ENCODE results near the gene MTERF4.

MTERF4 gene

GRCh38 chr2:241062389-241063092, 39.5 kb downstream of the MTERF4 start:
- no peak for DNase-seq
- TF ChIP-seq POLR2A (IDR thresholded peaks at IDR 0.05; ENCODE audit: low read length) = no peak
- no peak for TF ChIP-seq GATA1 (IDR thresholded peaks at IDR 0.05; ENCODE audit: low read depth, low read length)

DNA sequence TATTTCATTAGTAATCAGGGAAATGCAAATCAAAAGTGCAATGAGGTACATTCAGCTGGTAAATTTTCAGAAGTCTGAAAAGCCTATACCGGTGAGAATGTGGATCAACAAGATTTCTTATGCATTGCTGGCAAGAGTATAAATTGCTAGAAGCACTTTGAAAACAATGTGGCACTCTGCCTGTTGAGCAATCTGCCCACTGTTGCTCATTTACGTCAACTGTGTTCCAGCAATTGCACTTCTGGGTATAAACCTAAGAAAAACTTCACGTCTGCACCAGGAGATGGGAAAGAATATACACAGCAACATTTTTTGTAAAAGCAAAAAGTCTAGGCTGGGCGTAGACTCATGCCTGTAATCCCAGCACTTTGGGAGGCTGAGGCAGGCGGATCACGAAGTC, 40.8 kb downstream of the MTERF4 start:
- no peak for TF ChIP-seq GATA1 (IDR thresholded peaks at IDR 0.05; ENCODE audit: low read depth, low read length)
- no peak for TF ChIP-seq POLR2A (IDR thresholded peaks at IDR 0.05; ENCODE audit: low read length)
- no peak for DNase-seq

DNA sequence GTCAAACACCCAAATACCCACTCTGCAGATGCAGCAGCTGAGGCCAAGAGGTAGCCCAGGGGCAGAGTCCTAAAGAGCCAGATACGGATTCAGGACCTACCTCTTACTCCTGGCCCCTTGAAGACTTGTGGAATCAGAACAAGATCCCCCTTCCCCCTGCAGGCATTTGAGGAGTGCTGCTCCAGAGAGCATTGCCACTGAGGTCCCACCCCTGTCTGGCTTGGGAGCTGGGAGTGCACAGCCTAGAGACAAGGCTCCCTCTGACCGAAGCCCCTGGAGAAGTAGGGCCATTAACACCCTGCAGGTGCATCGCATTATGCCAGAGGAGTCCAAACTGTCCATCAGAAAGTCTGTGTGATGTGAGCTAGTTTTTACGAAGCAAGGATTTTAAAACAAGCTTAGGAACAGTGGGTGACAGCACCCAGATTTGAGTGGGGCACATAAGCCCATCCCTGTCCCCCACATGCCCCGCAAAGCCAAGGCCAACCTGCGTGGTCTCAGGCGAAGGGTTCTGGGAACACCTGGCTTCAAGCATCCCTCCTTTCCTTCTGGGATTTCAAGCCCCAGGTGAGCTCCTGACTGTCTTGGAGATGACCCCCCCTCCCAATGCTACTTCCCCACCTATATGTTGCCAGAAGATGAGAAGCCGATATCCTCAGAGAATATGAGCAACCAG, 48.4 kb downstream of the MTERF4 start:
- TF ChIP-seq POLR2A (IDR thresholded peaks at IDR 0.05; ENCODE audit: low read length) (no peak), GATA1 (IDR thresholded peaks at IDR 0.05; ENCODE audit: low read depth, low read length) (no peak)
- no peak for DNase-seq

- DNase-seq = no peak
- TF ChIP-seq POLR2A (IDR thresholded peaks at IDR 0.05; ENCODE audit: low read length) (no peak), GATA1 (IDR thresholded peaks at IDR 0.05; ENCODE audit: low read depth, low read length) (no peak)
Observed at GRCh38 chr2:241052677-241053360, 49.3 kb downstream of the MTERF4 start.

DNA sequence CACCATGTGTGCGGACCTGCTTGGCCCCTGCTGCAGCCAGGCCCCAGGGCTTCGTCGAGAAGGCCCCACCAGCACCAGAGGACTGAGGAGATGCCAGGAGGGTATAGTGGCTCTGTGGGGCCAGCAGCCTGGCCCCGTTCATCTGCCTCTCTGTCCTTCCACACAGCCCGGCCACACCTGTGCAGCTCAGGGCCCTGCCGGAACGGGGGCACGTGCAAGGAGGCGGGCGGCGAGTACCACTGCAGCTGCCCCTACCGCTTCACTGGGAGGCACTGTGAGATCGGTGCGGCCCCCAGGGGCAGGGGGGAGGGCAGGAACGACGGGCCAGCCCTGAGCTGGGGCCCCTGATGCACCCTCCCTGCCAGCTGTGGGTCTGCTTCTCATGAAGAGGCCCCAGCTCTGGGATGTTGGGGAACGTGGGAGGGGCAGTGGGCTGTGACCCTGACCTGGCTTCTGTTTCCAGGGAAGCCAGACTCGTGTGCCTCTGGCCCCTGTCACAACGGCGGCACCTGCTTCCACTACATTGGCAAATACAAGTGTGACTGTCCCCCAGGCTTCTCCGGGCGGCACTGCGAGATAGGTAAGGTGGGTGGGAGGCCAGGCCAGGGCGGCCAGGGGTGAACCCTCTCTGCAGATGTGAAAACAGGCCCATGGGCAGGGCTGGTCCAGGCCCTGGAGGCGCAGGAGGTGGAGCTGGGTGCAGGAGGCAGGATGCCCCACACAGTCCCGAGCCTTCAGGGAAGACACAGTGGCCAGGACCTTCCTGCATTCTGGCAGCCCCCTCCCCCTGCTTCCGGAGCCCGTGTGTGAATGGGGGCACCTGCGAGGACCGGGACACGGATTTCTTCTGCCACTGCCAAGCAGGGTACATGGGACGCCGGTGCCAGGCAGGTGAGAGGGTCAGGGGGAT, 50.3 kb downstream of the MTERF4 start:
- TF ChIP-seq POLR2A (IDR thresholded peaks at IDR 0.05; ENCODE audit: low read length) = no peak

DNA sequence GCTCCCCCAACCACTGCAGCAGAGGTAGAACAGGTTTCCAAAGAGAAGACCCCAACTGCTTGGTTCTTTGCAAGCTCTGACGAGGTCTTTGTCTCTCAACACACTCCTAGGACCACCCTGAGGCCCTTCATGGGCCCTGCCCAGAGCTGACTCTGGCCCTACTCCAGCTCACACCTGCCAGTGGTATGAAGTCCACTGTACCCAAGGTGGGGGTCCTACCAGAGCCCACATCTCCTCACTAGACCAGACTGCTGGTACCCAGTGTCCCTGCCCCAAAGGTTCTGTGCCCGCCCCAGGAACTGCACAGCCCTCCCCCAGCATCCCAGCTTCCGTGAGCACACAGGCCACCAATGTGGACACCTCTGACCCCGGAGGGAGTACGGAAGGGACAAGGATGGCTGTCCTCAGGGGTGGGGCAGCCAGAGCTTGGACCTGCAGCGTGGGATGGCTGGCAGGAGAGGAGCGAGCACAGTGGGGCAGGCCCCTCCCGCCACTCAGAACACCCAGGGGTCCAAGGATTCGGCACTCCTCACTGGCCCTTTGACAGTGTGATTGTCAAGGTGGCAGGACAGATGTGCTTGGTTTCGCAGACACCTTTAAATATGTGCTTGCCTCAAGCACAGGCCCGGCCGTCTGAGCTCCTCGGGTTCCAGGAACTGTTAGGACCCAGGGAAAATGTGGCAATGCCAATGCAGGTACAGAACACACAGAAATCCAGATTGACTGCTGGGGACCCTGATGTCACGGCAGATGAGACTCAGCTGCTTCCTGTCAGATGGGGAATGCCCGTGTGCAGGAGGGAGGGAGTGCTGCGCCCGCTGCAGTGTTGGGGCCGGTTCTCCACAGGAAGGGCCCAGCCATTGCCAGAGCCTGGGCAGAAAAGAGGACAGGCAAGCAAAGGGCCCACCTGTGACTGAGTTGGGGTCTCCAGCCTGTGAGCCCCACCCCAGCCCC, 51.2 kb downstream of the MTERF4 start:
- TF ChIP-seq POLR2A (IDR thresholded peaks at IDR 0.05; ENCODE audit: low read length) (no peak), GATA1 (IDR thresholded peaks at IDR 0.05; ENCODE audit: low read depth, low read length) (no peak)
- DNase-seq = no peak

More for the DNA sequence above, 50.3 kb downstream of the MTERF4 start:
- DNase-seq = no peak

DNA sequence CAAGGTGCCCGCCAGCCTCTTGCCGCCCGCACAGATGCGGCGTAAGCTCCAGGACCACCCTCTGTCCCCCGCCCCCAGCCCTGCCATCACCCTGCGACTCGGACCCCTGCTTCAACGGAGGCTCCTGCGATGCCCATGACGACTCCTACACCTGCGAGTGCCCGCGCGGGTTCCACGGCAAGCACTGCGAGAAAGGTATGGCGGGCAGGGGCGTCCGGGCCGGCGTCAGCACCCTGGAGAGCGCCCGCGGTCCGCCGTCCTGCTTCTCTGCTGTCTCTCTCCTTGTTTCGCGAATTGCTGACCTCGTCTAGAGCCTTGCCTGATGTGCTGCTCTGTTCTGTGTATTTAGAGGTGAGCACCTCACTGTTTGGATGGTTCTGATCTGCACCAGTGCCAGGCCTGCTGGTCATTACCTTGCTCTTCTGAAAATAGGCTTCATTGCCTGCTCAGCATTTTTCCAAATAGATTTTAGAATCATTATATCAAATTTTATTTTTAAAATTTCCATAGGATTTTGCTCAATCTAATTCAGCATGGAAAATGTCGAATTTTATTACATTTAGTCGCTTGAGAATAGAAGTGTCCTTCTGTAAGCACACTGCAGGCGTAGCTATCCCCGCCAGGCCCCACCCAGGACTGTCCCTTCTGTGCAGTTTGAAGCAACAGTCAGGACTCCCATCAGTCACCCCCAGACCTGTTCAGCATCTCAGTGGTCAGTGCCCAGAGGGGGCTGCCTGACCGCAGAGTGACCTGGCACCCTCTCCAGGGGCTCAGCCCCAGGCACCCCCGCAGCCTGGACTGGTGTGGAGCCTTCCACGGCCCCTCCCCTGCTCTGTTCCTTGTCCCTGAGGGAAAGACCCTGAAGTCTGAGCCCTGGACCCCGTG, 52.1 kb downstream of the MTERF4 start:
- DNase-seq = peak; percentile 27 to 34
- TF ChIP-seq GATA1 (IDR thresholded peaks at IDR 0.05; ENCODE audit: low read depth, low read length) (no peak), POLR2A (IDR thresholded peaks at IDR 0.05; ENCODE audit: low read length) (no peak)

DNA sequence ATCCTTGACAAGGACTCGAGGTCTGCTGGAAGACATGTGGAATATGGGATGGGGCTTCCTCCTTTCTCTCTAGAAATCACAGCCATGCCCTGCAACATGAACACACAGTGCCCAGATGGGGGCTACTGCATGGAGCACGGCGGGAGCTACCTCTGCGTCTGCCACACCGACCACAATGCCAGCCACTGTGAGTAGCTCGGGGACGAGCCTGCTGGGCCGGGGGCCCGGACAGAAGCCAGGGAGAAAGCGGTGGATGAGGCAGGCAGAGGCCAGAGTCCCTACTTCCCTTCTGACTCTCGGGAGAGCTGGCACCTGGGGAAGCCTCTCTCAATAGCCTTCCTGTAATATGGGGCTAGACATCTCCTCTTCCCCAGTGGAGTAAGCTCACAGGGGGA, 53.1 kb downstream of the MTERF4 start:
- TF ChIP-seq POLR2A (IDR thresholded peaks at IDR 0.05; ENCODE audit: low read length) (no peak), GATA1 (IDR thresholded peaks at IDR 0.05; ENCODE audit: low read depth, low read length) (no peak)

DNA sequence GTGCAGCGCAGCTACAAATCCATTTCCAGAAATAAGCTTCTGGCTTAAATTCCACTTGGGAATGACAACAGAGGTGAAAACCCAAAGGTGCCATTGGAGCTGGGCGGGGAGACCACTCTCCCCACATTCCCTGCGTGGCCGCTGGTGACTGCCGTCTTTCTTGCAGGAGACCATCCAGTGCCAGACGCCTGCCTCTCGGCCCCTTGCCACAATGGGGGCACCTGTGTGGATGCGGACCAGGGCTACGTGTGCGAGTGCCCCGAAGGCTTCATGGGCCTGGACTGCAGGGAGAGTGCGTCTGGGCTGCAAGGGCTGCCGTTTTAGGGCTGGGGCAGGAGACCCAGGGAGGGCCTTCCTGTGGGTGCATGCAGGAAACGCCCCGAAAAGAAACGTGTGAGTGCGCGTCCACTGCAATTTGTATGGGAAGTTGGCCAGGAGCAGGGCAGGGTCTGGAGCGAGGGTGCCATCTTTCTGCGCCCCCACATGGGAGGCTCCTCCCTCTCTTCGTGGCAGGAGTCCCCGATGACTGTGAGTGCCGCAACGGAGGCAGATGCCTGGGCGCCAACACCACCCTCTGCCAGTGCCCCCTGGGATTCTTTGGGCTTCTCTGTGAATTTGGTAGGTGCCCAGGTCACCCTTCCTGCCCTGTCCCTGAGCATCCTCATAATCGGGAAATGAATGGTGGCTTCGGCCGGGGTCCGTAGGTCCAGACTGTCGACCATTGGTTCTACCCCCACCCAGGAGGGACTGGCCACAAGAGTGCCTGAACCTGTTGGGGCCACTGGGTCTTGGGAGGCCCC, 53.7 kb downstream of the MTERF4 start:
- TF ChIP-seq POLR2A (IDR thresholded peaks at IDR 0.05; ENCODE audit: low read length) = no peak
- TF ChIP-seq GATA1 (IDR thresholded peaks at IDR 0.05; ENCODE audit: low read depth, low read length) = no peak
- no peak for DNase-seq

More for the DNA sequence above, 53.1 kb downstream of the MTERF4 start:
- DNase-seq = no peak

DNA sequence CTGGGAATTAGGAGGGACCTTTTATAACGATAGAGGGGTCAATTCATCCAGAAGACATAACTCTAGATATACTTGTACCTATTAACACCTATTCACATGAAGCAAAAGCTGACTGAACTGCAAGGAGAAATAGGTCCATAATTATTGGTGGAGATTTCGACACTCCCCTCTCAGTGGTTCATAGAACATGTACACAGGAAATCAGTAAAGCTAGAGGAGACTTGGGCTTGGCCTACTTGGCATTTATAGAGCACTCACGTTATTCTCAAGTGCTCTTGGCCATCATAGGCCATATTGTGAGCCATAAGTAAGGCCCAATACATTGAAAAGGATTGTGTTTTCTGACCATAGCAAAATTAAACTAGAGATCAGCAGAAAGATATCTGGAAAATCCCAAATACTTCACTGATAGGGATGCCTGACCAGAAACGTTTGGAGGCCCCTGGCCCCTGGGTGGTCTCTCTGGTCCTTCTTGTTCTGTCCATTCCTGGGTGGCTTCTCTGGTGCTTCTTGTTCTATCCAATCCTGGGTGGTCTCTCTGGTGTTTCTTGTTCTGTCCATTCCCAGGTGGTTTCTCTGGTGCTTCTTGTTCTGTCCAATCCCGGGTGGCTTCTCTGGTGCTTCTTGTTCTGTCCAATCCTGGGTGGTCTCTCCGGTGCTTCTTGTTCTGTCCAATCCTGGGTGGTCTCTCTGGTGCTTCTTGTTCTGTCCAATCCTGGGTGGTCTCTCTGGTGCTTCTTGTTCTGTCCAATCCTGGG, 54.7 kb downstream of the MTERF4 start:
- DNase-seq = no peak
- TF ChIP-seq POLR2A (IDR thresholded peaks at IDR 0.05; ENCODE audit: low read length) (no peak), GATA1 (IDR thresholded peaks at IDR 0.05; ENCODE audit: low read depth, low read length) (no peak)

All from erythroblast (primary cell).